NCI-H1930 (cell line): ENCODE data around the gene ADAT3.

Experiments used
- DNase-seq, 2 experiments: peaks; one replicate each; lab custom pipeline; 2025; lab: John Stamatoyannopoulos, UW

Gene ADAT3

DNA sequence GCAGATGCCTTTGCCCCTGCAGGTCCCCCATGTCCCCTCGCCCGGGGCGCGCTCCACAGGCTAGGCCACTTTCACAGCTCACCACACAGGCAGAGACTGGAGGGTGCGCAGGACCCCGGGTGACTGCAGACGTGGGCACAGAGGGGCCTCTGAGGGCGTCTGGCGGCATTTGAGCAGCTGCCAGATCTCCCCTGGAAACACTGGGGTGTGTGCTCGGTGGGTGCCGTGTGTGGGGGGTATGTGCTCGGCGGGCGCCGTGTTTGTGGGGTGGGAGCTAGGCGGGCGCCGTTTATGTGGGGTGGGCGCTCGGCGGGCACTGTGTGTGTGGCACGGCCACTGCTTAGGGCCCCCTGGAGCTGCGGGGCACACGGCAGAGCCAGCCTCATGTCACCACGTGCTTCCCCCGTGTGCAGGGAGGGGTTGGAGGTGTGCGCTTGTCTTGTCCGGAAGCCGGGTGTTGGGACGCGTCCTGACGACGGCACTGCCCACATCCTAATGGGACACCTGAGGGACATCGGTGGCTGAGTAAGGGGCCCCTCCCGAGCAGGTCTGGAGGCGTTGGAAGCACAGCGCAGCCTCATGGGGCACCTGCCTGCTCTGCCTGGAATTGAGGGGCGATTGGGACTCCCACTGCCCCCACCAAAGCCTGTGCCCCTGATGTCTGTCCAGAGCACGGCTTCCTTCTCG is 52.5 kb downstream of the ADAT3 start:
- no peak for DNase-seq

DNA sequence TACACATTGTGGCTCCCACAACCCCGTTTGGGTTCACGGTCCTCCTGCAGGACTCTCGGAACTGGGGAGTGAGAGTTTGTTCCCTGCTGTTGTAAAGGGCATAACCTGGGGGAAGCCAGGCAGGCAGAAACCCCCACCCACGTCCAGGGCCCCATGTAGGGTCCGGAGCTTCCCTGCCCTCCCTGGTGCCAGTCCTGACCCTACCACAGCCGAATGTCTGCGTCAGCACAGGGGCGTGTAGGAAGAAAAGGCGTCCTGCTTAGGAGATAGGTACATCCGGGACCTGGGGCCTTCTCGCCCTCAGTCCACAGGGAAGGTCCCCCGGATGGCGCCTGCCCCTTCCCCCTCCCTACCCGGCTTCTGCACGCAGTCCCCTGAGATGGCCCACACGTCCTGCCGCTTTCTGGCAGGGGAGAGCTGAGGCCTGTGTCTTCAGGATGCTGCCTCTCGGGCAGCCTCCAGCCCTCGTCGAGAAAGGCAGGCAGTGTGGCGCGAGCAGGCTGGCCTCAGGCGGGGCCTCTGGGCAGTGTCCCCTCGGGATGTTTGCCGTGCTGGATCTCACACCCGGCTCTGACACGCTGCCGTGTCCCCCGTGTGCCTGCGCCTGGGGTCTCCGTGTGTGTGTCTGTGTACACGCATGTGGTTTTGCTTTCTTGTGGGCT is 54.9 kb downstream of the ADAT3 start:
- DNase-seq = no peak

DNA sequence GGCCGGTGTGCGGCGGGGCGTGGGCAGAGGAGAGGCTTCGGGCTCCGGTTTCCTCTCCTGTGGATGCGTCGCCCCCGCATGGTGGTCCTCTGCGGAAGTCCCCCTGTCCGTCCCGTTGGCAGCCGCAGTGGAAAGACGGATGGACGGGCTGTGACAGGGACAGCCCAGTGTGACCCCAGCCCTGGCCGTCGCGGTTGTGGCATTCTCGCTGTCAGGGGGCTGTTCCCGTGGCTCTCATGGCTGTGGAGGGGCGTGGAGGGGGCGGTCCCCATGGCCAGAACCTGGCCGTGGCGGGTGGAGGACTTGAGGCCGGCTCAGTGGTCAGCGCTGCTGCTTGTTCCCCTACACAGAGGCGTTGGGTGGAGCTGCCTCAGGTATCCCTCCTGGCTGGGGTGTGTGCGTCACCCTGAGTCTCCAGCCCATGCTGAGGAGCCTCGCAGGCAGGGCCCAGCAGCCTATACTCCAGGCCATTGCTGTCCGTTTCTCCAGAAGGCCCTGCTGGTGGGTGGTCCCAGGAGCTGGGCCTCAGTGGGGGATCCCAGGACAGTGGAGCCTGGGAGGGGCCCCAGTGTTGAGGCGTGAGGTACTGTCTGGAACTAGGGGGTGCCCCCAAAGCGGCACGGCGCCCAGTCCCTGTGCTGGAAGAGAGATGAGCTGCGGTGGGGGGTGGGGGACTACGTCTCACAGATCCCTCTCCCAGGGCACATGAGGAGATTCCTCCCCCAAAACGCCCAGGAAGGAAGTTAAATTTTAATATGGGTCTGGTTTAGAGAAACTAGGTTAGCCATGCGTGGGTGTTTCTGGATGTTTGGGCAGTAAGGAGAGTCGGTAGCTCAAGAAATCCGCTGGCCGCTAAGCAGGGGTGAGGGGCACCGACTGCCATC is 56.0 kb downstream of the ADAT3 start:
- DNase-seq = no peak

DNA sequence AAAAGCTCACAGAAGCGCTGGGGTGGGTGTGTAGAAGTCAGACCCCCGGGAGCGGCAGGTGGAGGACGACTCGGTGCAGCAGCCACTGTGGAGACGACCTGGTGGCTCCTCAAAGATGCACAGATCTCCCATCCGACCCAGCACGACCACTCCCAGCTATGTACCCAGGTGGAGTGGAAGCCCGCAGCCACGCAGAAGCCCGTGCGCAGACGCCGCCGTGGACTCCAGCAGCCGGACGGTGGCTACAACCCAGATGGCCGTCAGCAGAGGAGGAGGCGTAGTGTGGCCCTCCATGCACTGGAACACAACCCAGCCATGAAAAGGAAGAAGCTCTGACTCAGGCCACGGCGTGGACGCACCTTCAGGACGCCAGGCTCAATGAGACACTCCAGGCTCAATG is 57.5 kb downstream of the ADAT3 start:
- no peak for DNase-seq
